ENCODE measurements around the gene TRIM47. TPM values are rescaled to one million over a fixed set of nuclear protein-coding genes. Genes with fewer than 3 reads are reported as not detected.

TRIM47 gene
- total RNA-seq, 2 donors from 2014 or later, result 1.6 to 2.7 TPM

DNA sequence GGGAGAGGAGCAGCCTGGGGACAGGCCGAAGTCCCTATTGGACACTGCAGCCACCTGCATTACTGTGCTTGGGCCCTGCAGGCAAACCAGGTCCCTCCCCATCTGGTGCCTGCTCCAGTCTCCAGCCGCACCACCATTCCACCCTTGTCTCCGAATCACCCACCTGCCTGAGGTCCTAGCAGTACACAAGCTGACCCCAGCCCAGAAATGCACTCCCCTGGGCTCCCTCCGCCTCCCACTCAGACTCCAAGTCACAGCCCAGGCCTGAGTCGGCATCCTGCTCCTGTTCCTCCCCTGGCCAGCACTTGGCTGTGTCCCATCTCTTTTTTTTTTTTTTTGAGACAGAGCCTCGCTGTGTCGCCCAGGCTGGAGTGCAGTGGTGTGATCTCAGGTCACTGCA is 40.5 kb downstream of the TRIM47 start:
- no peak overlapping the region for H3K4me3 ChIP-seq (ENCODE audit: low read length)
- no peaks in the 10 kb centered on the region for H3K4me1 ChIP-seq (ENCODE audit: control insufficient read depth, insufficient read depth, low read length)
- Mint-ChIP-seq H3K4me1 (peaks cover 4% of the 10 kb centered on the region), H3K27ac (peak overlapping the region; percentile 21), H3K36me3 (ENCODE audit: low read depth) (no peaks in the 10 kb centered on the region), H3K4me3 (no peak overlapping the region), H3K9me3 (no peaks in the 10 kb centered on the region), H3K27me3 (ENCODE audit: insufficient read depth) (no peaks in the 10 kb centered on the region)
- no peak overlapping the region for H3K27ac ChIP-seq (ENCODE audit: low read depth, low read length)
- no peaks in the 10 kb centered on the region for H3K9me3 ChIP-seq (ENCODE audit: control insufficient read depth, low read length)
- H3K27me3 ChIP-seq (ENCODE audit: control insufficient read depth, insufficient read depth, low read length, poor library complexity, severe bottlenecking), result no peaks in the 10 kb centered on the region
- no peak for DNase-seq
- H3K36me3 ChIP-seq (ENCODE audit: control insufficient read depth, insufficient read depth, low read length), result no peaks in the 10 kb centered on the region
- TF ChIP-seq, protein P1, sequence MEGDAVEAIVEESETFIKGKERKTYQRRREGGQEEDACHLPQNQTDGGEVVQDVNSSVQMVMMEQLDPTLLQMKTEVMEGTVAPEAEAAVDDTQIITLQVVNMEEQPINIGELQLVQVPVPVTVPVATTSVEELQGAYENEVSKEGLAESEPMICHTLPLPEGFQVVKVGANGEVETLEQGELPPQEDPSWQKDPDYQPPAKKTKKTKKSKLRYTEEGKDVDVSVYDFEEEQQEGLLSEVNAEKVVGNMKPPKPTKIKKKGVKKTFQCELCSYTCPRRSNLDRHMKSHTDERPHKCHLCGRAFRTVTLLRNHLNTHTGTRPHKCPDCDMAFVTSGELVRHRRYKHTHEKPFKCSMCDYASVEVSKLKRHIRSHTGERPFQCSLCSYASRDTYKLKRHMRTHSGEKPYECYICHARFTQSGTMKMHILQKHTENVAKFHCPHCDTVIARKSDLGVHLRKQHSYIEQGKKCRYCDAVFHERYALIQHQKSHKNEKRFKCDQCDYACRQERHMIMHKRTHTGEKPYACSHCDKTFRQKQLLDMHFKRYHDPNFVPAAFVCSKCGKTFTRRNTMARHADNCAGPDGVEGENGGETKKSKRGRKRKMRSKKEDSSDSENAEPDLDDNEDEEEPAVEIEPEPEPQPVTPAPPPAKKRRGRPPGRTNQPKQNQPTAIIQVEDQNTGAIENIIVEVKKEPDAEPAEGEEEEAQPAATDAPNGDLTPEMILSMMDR (conservative IDR thresholded peaks at IDR 0.05), result no peak
- H3K9ac ChIP-seq (ENCODE audit: extremely low read depth, low read length, poor library complexity, severe bottlenecking), result no peak overlapping the region
- 95 to 96% methylated on average over 4 to 7 of the region's 7 CpGs for WGBS, 2 experiments (ENCODE audit: insufficient coverage in 1 of 2, insufficient read length in 1 of 2)

DNA sequence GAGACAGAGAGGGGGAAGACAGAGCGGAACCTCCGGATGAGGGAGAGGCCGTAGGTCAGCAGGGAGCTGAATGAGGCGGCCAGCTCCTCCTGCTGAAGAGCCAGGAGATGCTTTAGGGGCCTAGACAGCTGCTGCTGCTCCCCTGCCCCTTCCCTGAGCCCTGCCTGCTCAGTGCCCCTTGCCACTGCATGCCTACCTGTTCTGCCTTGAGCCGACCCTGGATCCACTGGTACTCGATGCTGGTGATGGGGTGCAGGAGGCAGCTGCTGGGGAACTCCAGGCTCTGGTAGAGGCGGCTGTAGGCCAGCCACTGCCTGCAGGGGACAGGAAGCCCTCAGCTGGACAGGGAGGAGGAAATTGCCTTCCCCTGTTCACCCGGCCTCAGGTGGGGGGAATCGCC is 41.8 kb downstream of the TRIM47 start:
- 87 to 92% methylated on average over 7 to 9 of the region's 9 CpGs for WGBS, 2 experiments (ENCODE audit: insufficient coverage in 1 of 2, insufficient read length in 1 of 2)
- no peaks in the 10 kb centered on the region for H3K9me3 Mint-ChIP-seq
- H3K4me1 Mint-ChIP-seq, result peaks cover 9% of the 10 kb centered on the region
- DNase-seq, result no peak
- Histone ChIP-seq H3K27me3 (ENCODE audit: control insufficient read depth, insufficient read depth, low read length, poor library complexity, severe bottlenecking) (no peaks in the 10 kb centered on the region), H3K9ac (ENCODE audit: extremely low read depth, low read length, poor library complexity, severe bottlenecking) (no peak overlapping the region), H3K4me1 (ENCODE audit: control insufficient read depth, insufficient read depth, low read length) (no peaks in the 10 kb centered on the region), H3K9me3 (ENCODE audit: control insufficient read depth, low read length) (no peaks in the 10 kb centered on the region), H3K4me3 (ENCODE audit: low read length) (no peak overlapping the region), H3K36me3 (ENCODE audit: control insufficient read depth, insufficient read depth, low read length) (no peaks in the 10 kb centered on the region), H3K27ac (ENCODE audit: low read depth, low read length) (no peak overlapping the region)
- TF ChIP-seq, protein P1 (conservative IDR thresholded peaks at IDR 0.05), result no peak
- H3K4me3 Mint-ChIP-seq, result no peak overlapping the region
- H3K27me3 Mint-ChIP-seq (ENCODE audit: insufficient read depth), result no peaks in the 10 kb centered on the region
- no peak overlapping the region for H3K27ac Mint-ChIP-seq
- H3K36me3 Mint-ChIP-seq (ENCODE audit: low read depth), result no peaks in the 10 kb centered on the region

DNA sequence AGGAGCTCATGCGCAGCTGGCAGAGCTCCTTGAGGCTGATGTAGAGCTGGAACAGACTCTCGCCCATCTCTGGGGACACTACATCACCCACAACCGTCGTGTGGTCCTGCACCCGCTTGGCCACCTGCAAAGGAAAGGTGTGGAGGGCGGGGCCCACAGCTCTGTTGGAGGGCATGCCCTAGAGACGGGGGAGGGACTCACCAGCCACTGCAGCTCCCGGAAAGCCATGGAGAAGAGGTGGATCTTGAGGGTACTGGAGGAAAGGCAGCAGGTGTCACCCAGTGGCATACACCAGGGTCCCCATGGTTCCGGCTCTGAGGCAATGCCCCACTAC is 42.8 kb downstream of the TRIM47 start:
- 91 to 97% methylated on average over 5 to 9 of the region's 9 CpGs for WGBS, 2 experiments (ENCODE audit: insufficient coverage in 1 of 2, insufficient read length in 1 of 2)
- DNase-seq, result no peak
- peaks cover 9% of the 10 kb centered on the region for H3K4me1 Mint-ChIP-seq
- H3K4me3 Mint-ChIP-seq, result no peak overlapping the region
- no peaks in the 10 kb centered on the region for H3K36me3 Mint-ChIP-seq (ENCODE audit: low read depth)
- no peak overlapping the region for H3K9ac ChIP-seq (ENCODE audit: extremely low read depth, low read length, poor library complexity, severe bottlenecking)
- H3K9me3 Mint-ChIP-seq, result no peaks in the 10 kb centered on the region
- H3K27ac Mint-ChIP-seq, result no peak overlapping the region
- TF ChIP-seq, protein P1 (conservative IDR thresholded peaks at IDR 0.05), result no peak
- no peaks in the 10 kb centered on the region for H3K27me3 ChIP-seq (ENCODE audit: control insufficient read depth, insufficient read depth, low read length, poor library complexity, severe bottlenecking)
- no peaks in the 10 kb centered on the region for H3K4me1 ChIP-seq (ENCODE audit: control insufficient read depth, insufficient read depth, low read length)
- H3K9me3 ChIP-seq (ENCODE audit: control insufficient read depth, low read length), result no peaks in the 10 kb centered on the region
- H3K4me3 ChIP-seq (ENCODE audit: low read length), result no peak overlapping the region
- no peak overlapping the region for H3K27ac ChIP-seq (ENCODE audit: low read depth, low read length)
- H3K27me3 Mint-ChIP-seq (ENCODE audit: insufficient read depth), result no peaks in the 10 kb centered on the region
- H3K36me3 ChIP-seq (ENCODE audit: control insufficient read depth, insufficient read depth, low read length), result no peaks in the 10 kb centered on the region

Measured in endodermal cell (in vitro differentiated cells).